Measurements from ENCODE around the gene MYL3. TPM values are rescaled to one million over a fixed set of nuclear protein-coding genes. Genes with fewer than 3 reads are reported as not detected.
A peak's percentile ranks its signal among the peaks of the same experiment; 100 is the strongest.

The MYL3 gene
- total RNA-seq, 4 donors from 2014 or later: 1.5 to 17.3 TPM; not detected in 2

- peak in 1 of 3 donors; percentile 11 for DNase-seq
- H3K9me3 ChIP-seq: no peaks in the 10 kb centered on the region
- H3K27ac ChIP-seq: no peak overlapping the region
- H3K4me3 ChIP-seq: no peak overlapping the region
- H3K27me3 ChIP-seq: no peaks in the 10 kb centered on the region
- H3K36me3 ChIP-seq: no peaks in the 10 kb centered on the region
- TF ChIP-seq POLR2A (IDR thresholded peaks at IDR 0.05) (no peak), CTCF (IDR thresholded peaks at IDR 0.05) (no peak)
- H3K4me1 ChIP-seq: no peaks in the 10 kb centered on the region
Measured at GRCh38 chr3:46852839-46853355, 10.3 kb downstream of the MYL3 start.

GRCh38 chr3:46852334-46852720 lies 10.9 kb downstream of the MYL3 start:
- Histone ChIP-seq H3K36me3 (no peaks in the 10 kb centered on the region), H3K4me1 (no peaks in the 10 kb centered on the region), H3K9me3 (no peaks in the 10 kb centered on the region), H3K4me3 (no peak overlapping the region), H3K27me3 (no peaks in the 10 kb centered on the region), H3K27ac (no peak overlapping the region)
- TF ChIP-seq CTCF (IDR thresholded peaks at IDR 0.05) (no peak), POLR2A (IDR thresholded peaks at IDR 0.05) (no peak)
- peak in 1 of 3 donors; percentile 24 for DNase-seq

GRCh38 chr3:46851364-46852333 lies 11.6 kb downstream of the MYL3 start:
- DNase-seq: peak in 1 of 3 donors; percentile 35
- no peaks in the 10 kb centered on the region for H3K9me3 ChIP-seq

GRCh38 chr3:46850468-46850779 lies 12.8 kb downstream of the MYL3 start:
- no peak for TF ChIP-seq CTCF (IDR thresholded peaks at IDR 0.05)
- no peak for TF ChIP-seq POLR2A (IDR thresholded peaks at IDR 0.05)
- Histone ChIP-seq H3K4me1 (peaks cover 0 to 13% (median 7%) of the 10 kb centered on the region in 4 donors), H3K9me3 (no peaks in the 10 kb centered on the region), H3K36me3 (no peaks in the 10 kb centered on the region), H3K27me3 (no peaks in the 10 kb centered on the region), H3K4me3 (no peak overlapping the region), H3K27ac (no peak overlapping the region)
- DNase-seq: no peak

More at GRCh38 chr3:46851364-46852333, 11.6 kb downstream of the MYL3 start:
- Histone ChIP-seq H3K27ac (no peak overlapping the region), H3K27me3 (no peaks in the 10 kb centered on the region), H3K4me1 (peaks cover 0 to 2% (median under 1%) of the 10 kb centered on the region in 4 donors), H3K36me3 (no peaks in the 10 kb centered on the region), H3K4me3 (no peak overlapping the region)
- no peak for TF ChIP-seq POLR2A (IDR thresholded peaks at IDR 0.05)
- no peak for TF ChIP-seq CTCF (IDR thresholded peaks at IDR 0.05)

GRCh38 chr3:46849686-46850467 lies 13.4 kb downstream of the MYL3 start:
- Histone ChIP-seq H3K4me3 (no peak overlapping the region), H3K27me3 (no peaks in the 10 kb centered on the region), H3K36me3 (no peaks in the 10 kb centered on the region), H3K9me3 (no peaks in the 10 kb centered on the region), H3K4me1 (peaks cover 0 to 18% (median 7%) of the 10 kb centered on the region in 4 donors), H3K27ac (no peak overlapping the region)
- DNase-seq: peak in 2 of 3 donors; percentile 10 to 34
- TF ChIP-seq POLR2A (IDR thresholded peaks at IDR 0.05) (no peak), CTCF (IDR thresholded peaks at IDR 0.05) (no peak)
